ENCODE data around the gene CBLB.
"Not testable (repeated sequence)": the region's sequence is repeated elsewhere in the genome, so short reads cannot be mapped to it uniquely, and the experiment has no call there.

The CBLB gene

GRCh38 chr3:105821433-105821832, 47.4 kb downstream of the CBLB start:
- H3K4me3 ChIP-seq (ENCODE audit: extremely low read depth, insufficient read depth, low read length, poor library complexity, severe bottlenecking), result no peak overlapping the region
- H3K4me1 ChIP-seq (ENCODE audit: control insufficient read depth, insufficient read depth, low read length, poor library complexity, severe bottlenecking), result peaks cover 38% of the 10 kb centered on the region
- H3K9me3 ChIP-seq (ENCODE audit: control insufficient read depth, low read length), result no peaks in the 10 kb centered on the region
- peaks cover 15% of the 10 kb centered on the region for H3K36me3 ChIP-seq (ENCODE audit: control insufficient read depth, insufficient read depth, low read length)
- WGBS, 2 experiments (ENCODE audit: insufficient coverage in 2 of 2), result 100% methylated on average over 1 of the region's 2 CpGs
- H3K27ac ChIP-seq (ENCODE audit: low read depth, low read length, severe bottlenecking), result no peak overlapping the region

GRCh38 chr3:105816833-105817232, 52.0 kb downstream of the CBLB start:
- Histone ChIP-seq H3K4me1 (ENCODE audit: control insufficient read depth, insufficient read depth, low read length, poor library complexity, severe bottlenecking) (peaks cover 4% of the 10 kb centered on the region), H3K36me3 (ENCODE audit: control insufficient read depth, insufficient read depth, low read length) (peaks cover 8% of the 10 kb centered on the region), H3K27ac (ENCODE audit: low read depth, low read length, severe bottlenecking) (no peak overlapping the region), H3K4me3 (ENCODE audit: extremely low read depth, insufficient read depth, low read length, poor library complexity, severe bottlenecking) (no peak overlapping the region), H3K9me3 (ENCODE audit: control insufficient read depth, low read length) (no peaks in the 10 kb centered on the region)
- no CpG with 5 or more reads among the region's 2 CpGs for WGBS, 2 experiments (ENCODE audit: insufficient coverage in 2 of 2)

- H3K27ac ChIP-seq (ENCODE audit: low read depth, low read length, severe bottlenecking); H3K4me1 ChIP-seq (ENCODE audit: control insufficient read depth, insufficient read depth, low read length, poor library complexity, severe bottlenecking); H3K4me3 ChIP-seq (ENCODE audit: extremely low read depth, insufficient read depth, low read length, poor library complexity, severe bottlenecking); H3K36me3 ChIP-seq (ENCODE audit: control insufficient read depth, insufficient read depth, low read length); H3K9me3 ChIP-seq (ENCODE audit: control insufficient read depth, low read length): not testable (repeated sequence)
- 80% methylated on average over 1 of the region's 3 CpGs; no CpG with 5 or more reads in 1 of the 2 experiments for WGBS, 2 experiments (ENCODE audit: insufficient coverage in 2 of 2)
Measured at GRCh38 chr3:105815331-105815730, 53.5 kb downstream of the CBLB start.

- Histone ChIP-seq H3K27ac (ENCODE audit: low read depth, low read length, severe bottlenecking) (no peak overlapping the region), H3K4me3 (ENCODE audit: extremely low read depth, insufficient read depth, low read length, poor library complexity, severe bottlenecking) (no peak overlapping the region), H3K9me3 (ENCODE audit: control insufficient read depth, low read length) (no peaks in the 10 kb centered on the region), H3K4me1 (ENCODE audit: control insufficient read depth, insufficient read depth, low read length, poor library complexity, severe bottlenecking) (peaks cover 6% of the 10 kb centered on the region), H3K36me3 (ENCODE audit: control insufficient read depth, insufficient read depth, low read length) (no peaks in the 10 kb centered on the region)
- WGBS, 2 experiments (ENCODE audit: insufficient coverage in 2 of 2), result no CpG with 5 or more reads among the region's 1 CpG
Measured at GRCh38 chr3:105813710-105814109, 55.1 kb downstream of the CBLB start.

- H3K9me3 ChIP-seq (ENCODE audit: control insufficient read depth, low read length), result no peaks in the 10 kb centered on the region
- 78 to 100% methylated on average over 1 of the region's 1 CpG for WGBS, 2 experiments (ENCODE audit: insufficient coverage in 2 of 2)
- no peak overlapping the region for H3K4me3 ChIP-seq (ENCODE audit: extremely low read depth, insufficient read depth, low read length, poor library complexity, severe bottlenecking)
- peaks cover 3% of the 10 kb centered on the region for H3K4me1 ChIP-seq (ENCODE audit: control insufficient read depth, insufficient read depth, low read length, poor library complexity, severe bottlenecking)
- H3K36me3 ChIP-seq (ENCODE audit: control insufficient read depth, insufficient read depth, low read length), result no peaks in the 10 kb centered on the region
- H3K27ac ChIP-seq (ENCODE audit: low read depth, low read length, severe bottlenecking), result no peak overlapping the region
Measured at GRCh38 chr3:105812194-105812586, 56.6 kb downstream of the CBLB start.

- 77 to 83% methylated on average over 7 to 9 of the region's 10 CpGs for WGBS, 2 experiments (ENCODE audit: insufficient coverage in 2 of 2)
- no peaks in the 10 kb centered on the region for H3K9me3 ChIP-seq (ENCODE audit: control insufficient read depth, low read length)
- H3K4me1 ChIP-seq (ENCODE audit: control insufficient read depth, insufficient read depth, low read length, poor library complexity, severe bottlenecking), result peaks cover 2% of the 10 kb centered on the region
- H3K36me3 ChIP-seq (ENCODE audit: control insufficient read depth, insufficient read depth, low read length), result no peaks in the 10 kb centered on the region
- H3K4me3 ChIP-seq (ENCODE audit: extremely low read depth, insufficient read depth, low read length, poor library complexity, severe bottlenecking), result no peak overlapping the region
- no peak overlapping the region for H3K27ac ChIP-seq (ENCODE audit: low read depth, low read length, severe bottlenecking)
Measured at GRCh38 chr3:105811518-105812193, 57.2 kb downstream of the CBLB start.

GRCh38 chr3:105809208-105809888, 59.5 kb downstream of the CBLB start:
- H3K4me3 ChIP-seq (ENCODE audit: extremely low read depth, insufficient read depth, low read length, poor library complexity, severe bottlenecking), result no peak overlapping the region
- no peak overlapping the region for H3K27ac ChIP-seq (ENCODE audit: low read depth, low read length, severe bottlenecking)
- H3K9me3 ChIP-seq (ENCODE audit: control insufficient read depth, low read length), result no peaks in the 10 kb centered on the region
- H3K36me3 ChIP-seq (ENCODE audit: control insufficient read depth, insufficient read depth, low read length), result no peaks in the 10 kb centered on the region
- peaks cover 2% of the 10 kb centered on the region for H3K4me1 ChIP-seq (ENCODE audit: control insufficient read depth, insufficient read depth, low read length, poor library complexity, severe bottlenecking)
- WGBS, 2 experiments (ENCODE audit: insufficient coverage in 2 of 2), result no CpG with 5 or more reads among the region's 2 CpGs

- Histone ChIP-seq H3K4me3 (ENCODE audit: extremely low read depth, insufficient read depth, low read length, poor library complexity, severe bottlenecking) (no peak overlapping the region), H3K27ac (ENCODE audit: low read depth, low read length, severe bottlenecking) (no peak overlapping the region), H3K9me3 (ENCODE audit: control insufficient read depth, low read length) (no peaks in the 10 kb centered on the region), H3K4me1 (ENCODE audit: control insufficient read depth, insufficient read depth, low read length, poor library complexity, severe bottlenecking) (peaks cover 2% of the 10 kb centered on the region), H3K36me3 (ENCODE audit: control insufficient read depth, insufficient read depth, low read length) (no peaks in the 10 kb centered on the region)
- WGBS, 2 experiments (ENCODE audit: insufficient coverage in 2 of 2), result 87 to 100% methylated on average over 1 to 2 of the region's 3 CpGs
Measured at GRCh38 chr3:105807701-105808100, 61.1 kb downstream of the CBLB start.

- no peak overlapping the region for H3K27ac ChIP-seq (ENCODE audit: low read depth, low read length, severe bottlenecking)
- WGBS, 2 experiments (ENCODE audit: insufficient coverage in 2 of 2), result 98 to 100% methylated on average over 1 to 4 of the region's 4 CpGs
Measured at GRCh38 chr3:105807146-105807545, 61.7 kb downstream of the CBLB start.

GRCh38 chr3:105806359-105806758, 62.5 kb downstream of the CBLB start:
- no peaks in the 10 kb centered on the region for H3K36me3 ChIP-seq (ENCODE audit: control insufficient read depth, insufficient read depth, low read length)
- H3K4me1 ChIP-seq (ENCODE audit: control insufficient read depth, insufficient read depth, low read length, poor library complexity, severe bottlenecking), result peaks cover 2% of the 10 kb centered on the region
- H3K4me3 ChIP-seq (ENCODE audit: extremely low read depth, insufficient read depth, low read length, poor library complexity, severe bottlenecking), result no peak overlapping the region
- no peak overlapping the region for H3K27ac ChIP-seq (ENCODE audit: low read depth, low read length, severe bottlenecking)
- no peaks in the 10 kb centered on the region for H3K9me3 ChIP-seq (ENCODE audit: control insufficient read depth, low read length)

More at GRCh38 chr3:105807146-105807545, 61.7 kb downstream of the CBLB start:
- Histone ChIP-seq H3K4me3 (ENCODE audit: extremely low read depth, insufficient read depth, low read length, poor library complexity, severe bottlenecking) (no peak overlapping the region), H3K36me3 (ENCODE audit: control insufficient read depth, insufficient read depth, low read length) (no peaks in the 10 kb centered on the region), H3K9me3 (ENCODE audit: control insufficient read depth, low read length) (no peaks in the 10 kb centered on the region), H3K4me1 (ENCODE audit: control insufficient read depth, insufficient read depth, low read length, poor library complexity, severe bottlenecking) (peaks cover 2% of the 10 kb centered on the region)

- Histone ChIP-seq H3K4me3 (ENCODE audit: extremely low read depth, insufficient read depth, low read length, poor library complexity, severe bottlenecking) (no peak overlapping the region), H3K36me3 (ENCODE audit: control insufficient read depth, insufficient read depth, low read length) (no peaks in the 10 kb centered on the region), H3K27ac (ENCODE audit: low read depth, low read length, severe bottlenecking) (no peak overlapping the region), H3K9me3 (ENCODE audit: control insufficient read depth, low read length) (no peaks in the 10 kb centered on the region), H3K4me1 (ENCODE audit: control insufficient read depth, insufficient read depth, low read length, poor library complexity, severe bottlenecking) (peaks cover 2% of the 10 kb centered on the region)
- WGBS, 2 experiments (ENCODE audit: insufficient coverage in 2 of 2), result 95 to 97% methylated on average over 5 of the region's 7 CpGs
Measured at GRCh38 chr3:105805404-105805803, 63.4 kb downstream of the CBLB start.
